Type B pancreatic cell (in vitro differentiated cells): ENCODE measurements around the gene SLC6A11. TPM values are rescaled to one million over a fixed set of nuclear protein-coding genes. Genes with fewer than 3 reads are reported as not detected.

Experiments
- DNase-seq: peaks from one replicate; pipeline ENCODE4 v3.0.0; 2021; ENCODE audit warnings: mixed read lengths; ENCODE audit not compliant: unreplicated experiment; ENCODE audit errors: extremely low spot score
- H3K27ac Mint-ChIP-seq: 2 replicates; pipeline ENCODE4 v1.8.0; 2021; ENCODE audit warnings: mild to moderate bottlenecking, mixed read lengths
- H3K27me3 Mint-ChIP-seq: 2 replicates; pipeline ENCODE4 v1.8.0; 2021; ENCODE audit warnings: mixed read lengths
- H3K36me3 Mint-ChIP-seq: 2 replicates; pipeline ENCODE4 v1.8.0; 2021; ENCODE audit warnings: mixed read lengths
- H3K4me1 Mint-ChIP-seq: one replicate; pipeline ENCODE4 v1.8.0; 2021; ENCODE audit warnings: mixed read lengths; ENCODE audit not compliant: unreplicated experiment
- H3K4me3 Mint-ChIP-seq: 2 replicates; pipeline ENCODE4 v1.8.0; 2021; ENCODE audit warnings: mild to moderate bottlenecking, mixed read lengths
- H3K9me3 Mint-ChIP-seq: 2 replicates; pipeline ENCODE4 v1.8.0; 2021; ENCODE audit warnings: mixed read lengths
- CTCF ChIP-seq: fragments of 200-600 bp; sonication (generic); conservative IDR thresholded peaks from 2 replicates; pipeline ENCODE4 v1.5.0; 2021; ENCODE audit warnings: antibody characterized with exemption, mild to moderate bottlenecking
- total RNA-seq: library from RNA; stranded (reverse); gene quantifications from 2 replicates; pipeline ENCODE4 v1.2.1, GENCODE V29; 2021; ENCODE audit warnings: low replicate concordance

The SLC6A11 gene
- total RNA-seq, 1 donor from 2014 or later = 3.0 TPM

- Mint-ChIP-seq H3K27me3 (peaks cover 60% of the 10 kb centered on the region), H3K4me3 (no peak overlapping the region), H3K9me3 (no peaks in the 10 kb centered on the region), H3K27ac (no peak overlapping the region), H3K36me3 (no peaks in the 10 kb centered on the region), H3K4me1 (no peaks in the 10 kb centered on the region)
- no peak for DNase-seq
- no peak for TF ChIP-seq CTCF
These were observed 25.1 kb downstream of the SLC6A11 start for GRCh38 chr3:10841100-10841499.

- DNase-seq = no peak
- H3K27me3 Mint-ChIP-seq = peaks cover 61% of the 10 kb centered on the region
- no peaks in the 10 kb centered on the region for H3K4me1 Mint-ChIP-seq
- H3K36me3 Mint-ChIP-seq = no peaks in the 10 kb centered on the region
- no peaks in the 10 kb centered on the region for H3K9me3 Mint-ChIP-seq
- TF ChIP-seq CTCF = no peak
- H3K4me3 Mint-ChIP-seq = no peak overlapping the region
- no peak overlapping the region for H3K27ac Mint-ChIP-seq
These were observed 27.4 kb downstream of the SLC6A11 start for GRCh38 chr3:10843378-10843777.

- no peaks in the 10 kb centered on the region for H3K4me1 Mint-ChIP-seq
- H3K27ac Mint-ChIP-seq = no peak overlapping the region
- H3K27me3 Mint-ChIP-seq = peaks cover 50% of the 10 kb centered on the region
- no peak overlapping the region for H3K4me3 Mint-ChIP-seq
- H3K36me3 Mint-ChIP-seq = no peaks in the 10 kb centered on the region
- H3K9me3 Mint-ChIP-seq = no peaks in the 10 kb centered on the region
- no peak for TF ChIP-seq CTCF
- no peak for DNase-seq
These were observed 29.2 kb downstream of the SLC6A11 start for GRCh38 chr3:10845001-10845761.

GRCh38 chr3:10845839-10846656 is 30.0 kb downstream of the SLC6A11 start:
- no peaks in the 10 kb centered on the region for H3K36me3 Mint-ChIP-seq
- no peak for DNase-seq
- no peaks in the 10 kb centered on the region for H3K4me1 Mint-ChIP-seq
- TF ChIP-seq CTCF = no peak
- peaks cover 44% of the 10 kb centered on the region for H3K27me3 Mint-ChIP-seq
- H3K9me3 Mint-ChIP-seq = no peaks in the 10 kb centered on the region
- no peak overlapping the region for H3K4me3 Mint-ChIP-seq
- H3K27ac Mint-ChIP-seq = no peak overlapping the region

GRCh38 chr3:10846657-10846975 is 30.6 kb downstream of the SLC6A11 start:
- no peak for TF ChIP-seq CTCF
- DNase-seq = no peak
- Mint-ChIP-seq H3K27me3 (peaks cover 42% of the 10 kb centered on the region), H3K4me1 (no peaks in the 10 kb centered on the region), H3K9me3 (no peaks in the 10 kb centered on the region), H3K27ac (no peak overlapping the region), H3K4me3 (no peak overlapping the region), H3K36me3 (no peaks in the 10 kb centered on the region)
